Superior temporal gyrus (tissue), 1 donor: Measurements from ENCODE around the gene CDKN2B.

Source experiments
- DNase-seq: peaks from one replicate; pipeline ENCODE4 v3.0.0-alpha.2; 2016; ENCODE audit errors: extremely low spot score

Gene CDKN2B

GRCh38 chr9:21993893-21994555, 15.1 kb downstream of the CDKN2B start, which contains the start of gene CDKN2A:
TSS of gene CDKN2A (minus strand) at chr9:21994392.
- DNase-seq: no peak

- no peak for DNase-seq
These were observed 16.1 kb downstream of the CDKN2B start for GRCh38 chr9:21993007-21993406.

- DNase-seq: no peak
These were observed 17.8 kb downstream of the CDKN2B start for GRCh38 chr9:21991072-21991959.

GRCh38 chr9:21989440-21990189, 19.5 kb downstream of the CDKN2B start:
- no peak for DNase-seq

- DNase-seq: no peak
These were observed 20.8 kb downstream of the CDKN2B start for GRCh38 chr9:21988056-21988990.

- no peak for DNase-seq
These were observed 23.0 kb downstream of the CDKN2B start for GRCh38 chr9:21985964-21986667.

- no peak for DNase-seq
These were observed 25.0 kb downstream of the CDKN2B start for GRCh38 chr9:21984101-21984500.

- no peak for DNase-seq
These were observed 25.6 kb downstream of the CDKN2B start for GRCh38 chr9:21983561-21983935.

GRCh38 chr9:21982861-21983560, 26.1 kb downstream of the CDKN2B start:
- DNase-seq: no peak

- no peak for DNase-seq
These were observed 26.7 kb downstream of the CDKN2B start for GRCh38 chr9:21982391-21982790.

- no peak for DNase-seq
These were observed 32.7 kb downstream of the CDKN2B start for GRCh38 chr9:21976334-21976875.

GRCh38 chr9:21974722-21975409, 34.2 kb downstream of the CDKN2B start:
- DNase-seq: no peak

- DNase-seq: no peak
These were observed 34.8 kb downstream of the CDKN2B start for GRCh38 chr9:21974343-21974721.

GRCh38 chr9:21972361-21972760, 36.7 kb downstream of the CDKN2B start:
- DNase-seq: no peak

GRCh38 chr9:21970800-21971640, 38.1 kb downstream of the CDKN2B start:
- DNase-seq: no peak

GRCh38 chr9:21969951-21970799, 38.9 kb downstream of the CDKN2B start:
- DNase-seq: no peak
